Germinal center (tissue), 1 donor: Measurements from ENCODE around the gene ADD1.
A peak's percentile ranks its signal among the peaks of the same experiment; 100 is the strongest.
"Not testable (repeated sequence)": the region's sequence is repeated elsewhere in the genome, so short reads cannot be mapped to it uniquely, and the experiment has no call there.

Experiments
- DNase-seq: peaks from one replicate; pipeline ENCODE4 v3.0.0; 2012; ENCODE audit warnings: mixed read lengths, low spot score

Gene ADD1

GRCh38 chr4:2944586-2945526 is 101.2 kb downstream of the ADD1 start:
- no peak for DNase-seq

GRCh38 chr4:2945619-2946604 is 102.3 kb downstream of the ADD1 start:
- DNase-seq, result not testable (repeated sequence)

- no peak for DNase-seq
These were observed 103.4 kb downstream of the ADD1 start for GRCh38 chr4:2946812-2947600.

DNA sequence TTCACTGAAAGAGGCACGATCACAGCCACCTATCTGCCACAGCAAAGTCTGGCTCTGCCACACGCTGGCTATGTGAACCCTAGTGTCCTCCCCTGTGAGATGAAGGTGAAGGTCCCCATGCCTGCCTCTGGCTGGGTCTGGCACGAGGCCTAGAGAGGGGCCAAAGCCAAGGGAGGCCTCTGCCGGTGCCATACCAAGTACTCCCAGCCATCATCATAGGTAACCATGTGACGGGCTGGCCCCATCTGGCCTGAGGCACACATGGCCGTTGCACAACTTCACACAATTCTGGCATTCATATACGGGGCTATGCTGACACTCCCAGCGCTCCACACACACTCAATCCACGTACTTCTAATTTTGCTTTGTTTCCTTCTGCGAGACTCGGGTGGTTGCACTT is 104.3 kb downstream of the ADD1 start:
- no peak for DNase-seq

GRCh38 chr4:2948895-2949781 is 105.5 kb downstream of the ADD1 start:
- no peak for DNase-seq

DNA sequence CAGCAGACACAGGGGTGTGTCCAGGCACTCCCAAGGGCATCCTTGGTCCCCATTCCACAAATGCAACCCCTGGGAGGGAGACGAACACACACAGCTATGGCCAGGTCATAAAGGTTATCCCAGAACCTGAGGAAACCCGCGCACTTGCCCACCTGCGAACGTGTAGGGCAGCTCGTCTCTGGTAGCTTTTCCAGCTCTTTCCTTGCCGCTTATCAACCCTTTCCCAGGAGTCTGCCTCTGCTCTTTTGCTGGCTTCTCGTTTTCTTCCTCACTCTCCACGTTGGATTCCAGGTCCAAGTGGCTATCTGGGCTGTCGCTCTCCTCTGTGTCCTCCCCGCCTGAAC is 106.1 kb downstream of the ADD1 start:
- DNase-seq, result no peak

DNA sequence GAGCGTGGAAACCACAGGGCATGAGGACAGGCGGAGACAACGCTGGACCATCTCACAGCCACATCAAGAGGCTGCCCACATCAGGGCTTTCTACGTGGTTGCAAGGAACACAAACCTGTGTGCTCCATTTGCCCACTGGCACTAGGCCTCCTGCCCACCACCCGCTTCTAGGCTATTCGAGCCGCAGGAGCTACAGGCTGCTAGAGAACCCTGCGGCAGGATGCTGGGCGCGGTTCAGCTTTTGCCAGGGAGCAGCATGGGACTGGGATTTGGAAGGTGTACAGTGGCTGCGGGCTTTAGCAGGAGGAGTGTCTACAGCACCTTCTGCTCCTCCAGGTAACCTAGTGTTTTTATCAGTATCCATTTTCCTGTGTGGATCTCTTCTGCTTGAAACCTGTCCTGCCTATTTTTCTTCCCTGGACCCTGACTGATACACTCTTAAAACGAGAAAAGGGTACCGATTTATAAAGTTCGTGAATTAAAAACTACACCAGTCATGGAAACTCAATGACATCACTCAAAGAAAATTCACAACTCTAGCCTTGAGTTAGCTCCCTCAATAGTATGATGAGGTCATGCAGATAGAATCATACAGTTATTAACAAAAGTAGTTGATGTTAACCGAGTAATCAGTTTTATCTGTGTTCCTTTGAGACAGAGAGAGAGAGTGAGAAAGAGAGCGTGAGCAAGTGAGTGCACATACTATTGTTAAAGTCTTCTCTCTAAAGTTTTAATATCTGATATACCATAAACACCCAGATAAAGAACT is 106.8 kb downstream of the ADD1 start:
- no peak for DNase-seq

DNA sequence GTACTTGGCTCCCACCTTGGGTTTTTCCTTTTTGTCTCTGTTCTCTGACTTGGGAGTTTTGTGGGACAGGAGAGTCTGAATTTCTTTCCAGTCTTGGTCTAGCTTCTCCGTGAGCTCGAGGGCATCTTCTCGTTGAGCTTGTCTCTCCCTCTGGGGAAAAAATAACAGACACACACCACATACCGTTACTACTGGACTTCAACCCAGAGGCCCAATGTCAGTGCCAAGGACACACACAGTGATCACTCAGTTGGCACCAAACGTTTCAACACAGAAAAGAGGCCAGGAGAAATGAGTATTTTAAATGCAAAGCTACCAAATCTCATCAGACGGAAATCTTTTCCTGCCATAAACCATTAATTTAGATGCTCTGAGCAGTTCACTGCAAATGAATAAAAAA is 109.9 kb downstream of the ADD1 start:
- no peak for DNase-seq

- peak; percentile 56 for DNase-seq
These were observed 110.9 kb downstream of the ADD1 start for GRCh38 chr4:2954358-2955185.

GRCh38 chr4:2955186-2956044 is 111.8 kb downstream of the ADD1 start:
- not testable (repeated sequence) for DNase-seq

DNA sequence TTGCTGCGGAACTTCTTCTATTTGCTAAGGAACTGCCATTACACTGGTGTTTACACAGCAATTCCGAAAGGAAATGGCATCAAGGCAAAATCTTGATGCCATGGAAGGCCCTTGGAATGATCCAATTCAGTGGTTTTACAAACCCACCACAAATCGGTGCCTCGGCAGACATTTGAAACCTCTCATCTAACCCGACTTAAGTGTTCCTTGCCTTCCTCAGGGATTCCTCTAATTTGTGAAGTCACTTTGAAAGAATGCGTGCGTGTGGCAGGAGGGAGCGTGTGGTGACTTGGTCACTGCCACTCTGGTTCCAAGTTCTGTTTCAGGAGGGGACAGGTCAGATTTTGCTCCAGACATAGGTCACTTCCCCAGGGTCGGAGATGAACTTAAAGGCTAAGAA is 114.8 kb downstream of the ADD1 start:
- no peak for DNase-seq

GRCh38 chr4:2960450-2960849 is 116.8 kb downstream of the ADD1 start:
- not testable (repeated sequence) for DNase-seq

GRCh38 chr4:2961421-2961810 is 117.8 kb downstream of the ADD1 start:
- DNase-seq, result no peak

- no peak for DNase-seq
These were observed 118.3 kb downstream of the ADD1 start for GRCh38 chr4:2961811-2962441.

- DNase-seq, result no peak
These were observed 119.0 kb downstream of the ADD1 start for GRCh38 chr4:2962614-2963174.

DNA sequence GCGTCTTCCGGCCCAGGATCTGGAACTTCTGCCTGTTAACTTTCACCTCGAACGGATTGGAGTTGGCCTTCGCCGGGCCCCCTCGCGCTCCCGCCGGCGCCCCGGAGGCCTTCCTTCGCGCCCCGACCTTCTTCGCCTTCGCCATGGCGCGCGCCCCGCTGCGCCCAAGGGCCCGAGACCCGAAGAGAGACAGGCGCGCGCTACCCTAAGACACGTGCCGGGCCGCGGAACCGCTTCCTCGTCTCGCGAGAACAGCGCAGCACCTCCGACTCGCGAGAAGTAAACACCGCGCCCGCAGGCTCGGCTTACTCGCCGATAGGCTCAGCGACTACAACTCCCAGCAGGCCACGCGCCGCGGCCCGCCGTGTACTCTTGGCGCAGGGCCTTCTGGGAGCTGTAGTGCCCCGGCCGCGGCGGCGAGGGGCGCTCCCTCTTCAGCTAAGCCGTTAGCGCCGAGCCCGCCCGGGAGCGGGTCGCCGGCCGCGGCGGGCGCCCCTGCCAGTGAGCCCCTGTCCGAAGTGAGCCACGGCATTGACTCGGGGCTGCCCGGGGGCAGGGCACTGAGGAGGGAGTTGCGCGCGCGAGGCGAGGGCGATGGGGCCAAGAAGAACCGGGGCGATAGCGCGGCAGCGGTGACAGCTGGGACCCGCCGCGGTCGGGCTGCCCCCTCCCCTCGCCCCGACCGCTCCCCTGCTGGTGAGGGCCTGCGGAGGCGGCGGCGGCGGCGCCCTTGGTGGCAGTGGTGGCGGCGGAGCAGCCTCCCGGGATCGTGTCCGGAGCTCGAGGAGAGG is 119.7 kb downstream of the ADD1 start, which contains the start of the genes GRK4 and NOP14:
Gene GRK4, plus strand, starts transcription at position 397 of the 791 bp plus-strand sequence. CDS start 500 bp downstream, outside the sequence.
Gene NOP14, minus strand, starts transcription at position 232 of the 791 bp plus-strand sequence. Its CDS starts 87 bp downstream, at position 145.
- peak; percentile 97 for DNase-seq
